Measurements from ENCODE around the gene BCL6B.

BCL6B gene

GRCh38 chr17:7026471-7027115 is 3.7 kb downstream of the BCL6B start:
- no peak for DNase-seq (ENCODE audit: extremely low read depth in 1 of 2, low read depth in 1 of 2)

DNA sequence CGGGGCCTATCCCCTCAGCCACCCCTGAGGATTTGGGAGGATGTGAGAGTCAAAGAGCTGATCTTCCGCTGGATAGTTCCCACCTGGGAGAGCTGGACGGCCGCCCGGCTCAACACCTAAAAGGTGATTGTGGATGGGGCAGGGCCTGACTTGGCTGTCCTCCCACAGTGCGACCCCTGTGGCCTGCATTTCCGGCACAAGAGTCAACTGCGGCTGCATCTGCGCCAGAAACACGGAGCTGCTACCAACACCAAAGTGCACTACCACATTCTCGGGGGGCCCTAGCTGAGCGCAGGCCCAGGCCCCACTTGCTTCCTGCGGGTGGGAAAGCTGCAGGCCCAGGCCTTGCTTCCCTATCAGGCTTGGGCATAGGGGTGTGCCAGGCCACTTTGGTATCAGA is 4.5 kb downstream of the BCL6B start:
- DNase-seq (ENCODE audit: extremely low read depth in 1 of 2, low read depth in 1 of 2), result no peak

DNA sequence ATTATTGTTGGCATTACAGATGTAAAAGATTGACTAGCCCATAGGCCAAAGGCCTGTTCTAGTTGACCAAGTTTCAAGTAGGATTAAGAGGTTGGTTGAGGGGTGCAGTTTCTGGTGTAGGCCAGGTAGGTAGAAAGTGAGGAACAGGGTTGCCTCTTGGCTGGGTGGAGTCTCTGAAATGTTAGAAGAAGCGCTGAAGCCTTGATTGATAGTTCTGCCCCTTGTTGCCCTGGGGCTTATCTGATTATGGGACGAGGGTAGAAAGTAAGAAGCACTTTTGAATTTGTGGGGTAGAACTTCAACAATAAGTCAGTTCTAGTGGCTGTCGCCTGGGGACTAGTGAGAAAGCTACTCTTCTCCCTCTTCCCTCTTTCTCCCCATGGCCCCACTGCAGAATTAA is 6.2 kb downstream of the BCL6B start:
- no peak for DNase-seq (ENCODE audit: extremely low read depth in 1 of 2, low read depth in 1 of 2)

DNA sequence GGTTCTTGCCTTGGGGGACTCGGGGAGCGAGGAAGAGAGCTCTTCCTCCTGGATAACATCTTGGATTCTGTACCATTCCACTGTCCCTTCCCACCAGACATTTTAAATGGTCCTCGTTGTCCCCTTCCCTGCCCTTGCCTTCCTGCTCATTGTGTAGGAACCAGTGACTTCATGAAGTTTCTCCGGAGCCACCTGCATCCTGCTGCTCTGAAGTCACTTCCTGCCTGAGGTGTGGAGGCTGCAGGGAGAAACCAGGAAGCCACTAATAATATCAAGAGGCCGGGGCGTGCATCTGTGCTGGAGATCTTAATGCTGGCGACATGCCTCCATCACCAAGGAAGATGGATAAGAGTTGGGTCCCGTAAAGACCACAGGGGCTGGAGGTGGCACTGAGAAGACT is 6.8 kb downstream of the BCL6B start:
- no peak for DNase-seq (ENCODE audit: extremely low read depth in 1 of 2, low read depth in 1 of 2)

GRCh38 chr17:7034955-7035590 is 12.2 kb downstream of the BCL6B start:
- DNase-seq (ENCODE audit: extremely low read depth in 1 of 2, low read depth in 1 of 2), result no peak

DNA sequence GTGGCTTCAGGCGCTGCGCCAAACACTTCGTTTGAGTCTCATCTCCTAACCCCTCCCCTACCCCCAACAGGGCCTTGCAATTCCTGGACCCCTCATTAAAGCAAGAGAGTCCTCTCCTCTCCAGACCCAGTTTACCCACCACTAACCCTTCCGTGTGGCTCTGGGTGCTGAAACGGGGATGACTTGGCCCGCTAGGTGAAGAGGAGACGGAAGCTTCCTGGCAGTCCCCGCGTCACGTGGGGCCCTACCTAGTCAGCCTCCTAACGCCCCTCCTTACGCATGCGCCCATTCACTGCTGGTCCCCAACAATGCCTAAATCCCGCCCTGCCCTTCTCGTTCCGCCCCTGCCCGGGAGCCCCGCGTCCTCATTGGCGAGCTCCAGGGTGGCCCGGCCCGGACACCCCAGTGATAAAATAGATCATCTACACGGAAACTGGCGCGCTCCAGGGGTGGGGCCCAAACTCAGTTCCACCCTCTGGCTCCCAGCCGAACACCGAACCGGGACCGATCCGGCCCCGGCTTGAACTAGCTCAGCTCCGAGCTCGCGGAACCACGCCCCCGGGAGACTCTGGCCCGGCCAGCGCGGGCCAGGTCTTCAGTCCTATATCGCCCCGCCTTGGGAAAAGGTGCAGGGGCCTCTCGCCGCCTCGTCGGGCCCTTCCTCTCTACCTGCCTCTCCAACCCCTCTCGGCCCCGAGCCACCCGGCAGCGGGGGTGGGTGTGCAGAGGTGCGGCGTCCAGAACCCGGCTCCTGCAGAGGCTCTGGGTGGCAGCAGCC is 12.9 kb downstream of the BCL6B start, which contains the start of gene SLC16A13:
SLC16A13 (plus strand) TSS at position 425 of the 778 bp plus-strand sequence. CDS start 368 bp downstream, outside the sequence.
- peak; percentile 97 to 99 for DNase-seq (ENCODE audit: extremely low read depth in 1 of 2, low read depth in 1 of 2)

GRCh38 chr17:7038025-7038862 is 15.4 kb downstream of the BCL6B start:
- no peak for DNase-seq (ENCODE audit: extremely low read depth in 1 of 2, low read depth in 1 of 2)

DNA sequence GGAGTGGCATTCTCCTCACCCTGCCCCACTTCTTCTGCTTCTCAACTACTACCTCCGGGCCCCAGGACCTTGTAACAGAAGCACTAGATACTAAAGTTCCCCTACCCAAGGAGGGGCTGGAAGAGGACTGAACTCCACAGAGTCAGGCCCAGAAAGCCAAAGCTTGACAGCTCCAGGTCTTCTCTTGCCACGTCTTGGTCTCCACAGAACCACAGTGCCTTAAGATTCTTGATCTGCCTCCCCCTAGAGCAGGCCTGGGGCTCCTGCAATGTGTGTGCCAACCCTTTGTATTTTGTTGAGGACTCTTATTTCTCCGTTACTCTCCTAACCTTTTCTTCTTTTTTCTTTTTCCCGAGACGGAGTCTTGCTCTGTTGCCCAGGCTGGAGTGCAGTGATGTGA is 17.0 kb downstream of the BCL6B start:
- no peak for DNase-seq (ENCODE audit: extremely low read depth in 1 of 2, low read depth in 1 of 2)

DNA sequence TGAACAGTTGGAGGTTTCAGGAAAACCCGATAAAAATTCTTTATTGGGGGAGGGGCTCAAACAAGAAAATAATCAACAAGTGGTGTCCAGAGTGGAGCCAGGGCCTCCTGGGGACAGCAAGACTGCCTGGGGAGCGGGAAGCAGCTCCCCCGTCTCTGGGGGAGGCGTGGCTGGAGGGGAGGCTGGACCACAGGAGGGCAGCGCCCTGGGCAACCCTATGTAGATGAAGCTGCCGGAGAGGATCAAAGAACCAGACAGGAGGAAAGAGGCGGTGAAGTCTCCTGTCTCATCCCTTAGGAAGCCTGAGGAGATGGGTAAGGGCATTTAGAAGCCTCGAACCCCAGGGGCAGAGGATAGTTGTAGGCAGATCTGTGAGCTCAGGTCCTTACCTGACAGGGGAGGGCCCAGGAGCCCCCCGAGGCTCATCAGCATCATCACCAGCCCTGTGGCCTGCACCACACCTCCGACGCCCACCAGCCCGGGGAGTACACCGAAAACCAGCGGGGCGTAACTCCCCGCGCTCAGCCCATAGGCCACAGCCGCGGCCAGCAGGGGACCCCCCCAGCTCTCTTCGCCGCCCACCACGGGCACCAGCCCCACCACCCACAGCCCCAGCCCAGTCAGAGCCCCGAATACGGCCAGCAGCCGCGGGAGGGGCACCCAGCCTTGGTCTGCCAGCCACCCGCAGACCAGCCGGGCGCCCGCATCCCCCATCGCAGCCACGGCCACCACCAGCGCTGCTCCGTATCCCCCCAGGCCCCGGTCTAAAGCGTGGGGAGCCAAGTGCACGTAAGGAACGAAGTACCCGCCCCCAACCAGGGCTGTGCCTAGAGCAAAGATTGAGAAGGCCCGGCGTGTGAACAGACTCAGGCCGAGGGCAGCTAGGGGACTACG is 19.0 kb downstream of the BCL6B start:
- DNase-seq (ENCODE audit: extremely low read depth in 1 of 2, low read depth in 1 of 2), result no peak

DNA sequence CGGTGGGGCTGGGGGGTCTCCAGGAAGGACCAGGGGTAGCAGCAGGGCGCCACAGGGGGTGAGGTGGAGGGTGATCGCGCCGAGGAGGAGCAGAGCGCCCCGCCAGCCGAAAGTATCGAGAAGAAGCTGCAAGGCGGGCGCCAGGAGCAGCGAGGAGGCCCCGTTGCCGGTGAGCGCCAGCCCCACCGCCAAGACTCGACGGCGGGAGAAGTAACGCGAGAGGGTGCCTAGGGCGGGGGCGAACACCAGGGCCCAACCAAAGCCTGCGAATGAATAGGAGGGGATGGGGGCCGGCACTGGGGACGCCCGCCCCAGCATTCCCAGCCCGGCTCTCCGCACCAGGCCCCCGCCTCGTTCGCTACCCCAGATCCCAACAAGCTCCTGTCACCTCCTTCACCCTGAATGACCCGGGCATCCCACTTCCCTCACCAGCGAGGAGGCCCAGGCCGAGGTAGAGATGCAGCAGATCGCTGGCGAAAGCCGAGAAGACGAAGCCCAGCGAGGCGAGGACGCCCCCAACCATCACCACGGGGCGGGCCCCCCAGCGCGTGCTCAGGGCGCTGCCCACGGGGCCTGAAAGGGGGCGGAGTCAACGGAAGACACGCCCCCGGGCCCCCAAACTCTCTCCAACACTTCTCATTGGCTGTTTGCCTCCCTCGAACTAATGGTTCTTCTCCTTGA is 19.8 kb downstream of the BCL6B start:
- DNase-seq (ENCODE audit: extremely low read depth in 1 of 2, low read depth in 1 of 2), result no peak

GRCh38 chr17:7043182-7043496 is 20.3 kb downstream of the BCL6B start:
- DNase-seq (ENCODE audit: extremely low read depth in 1 of 2, low read depth in 1 of 2), result no peak

DNA sequence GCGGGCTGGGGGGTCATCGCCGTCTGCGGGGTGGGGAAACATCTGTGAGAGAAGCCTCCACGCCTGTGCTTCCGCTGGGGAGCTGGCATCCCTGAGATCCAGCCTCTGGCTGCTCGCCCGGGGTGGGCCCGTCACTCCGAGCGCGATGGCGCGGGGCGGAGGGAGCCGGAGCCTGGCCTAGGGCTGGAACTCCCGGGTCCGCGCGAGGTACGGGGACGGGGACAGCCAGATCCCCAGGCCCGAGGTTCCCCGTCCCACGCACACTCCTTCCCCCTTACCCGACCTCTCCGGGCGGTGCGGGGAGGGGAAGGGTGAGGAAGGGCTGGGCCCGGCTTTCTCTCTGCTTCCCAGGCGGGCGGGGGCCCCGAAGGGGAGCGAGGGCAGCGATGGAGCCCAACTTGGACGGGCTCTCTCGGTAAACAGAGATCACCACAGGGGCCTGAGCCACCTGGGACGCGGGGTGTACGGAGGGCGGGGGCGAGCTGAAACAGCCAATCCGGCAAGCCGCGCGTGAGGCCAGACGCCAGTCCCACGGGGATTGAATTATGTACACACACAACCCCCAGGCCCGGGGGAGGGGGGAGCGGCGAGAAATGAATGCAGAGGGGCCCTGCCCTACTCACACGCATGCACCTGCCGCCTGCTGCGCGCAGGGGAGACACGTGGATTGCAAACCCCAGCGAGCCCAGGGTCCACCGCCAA is 20.8 kb downstream of the BCL6B start, which contains the start of gene SLC16A11:
SLC16A11 (minus strand) TSS at position 596 of the 702 bp plus-strand sequence; CDS start at position 17, 579 bp downstream.
- DNase-seq (ENCODE audit: extremely low read depth in 1 of 2, low read depth in 1 of 2), result no peak

- DNase-seq (ENCODE audit: extremely low read depth in 1 of 2, low read depth in 1 of 2), result no peak
Measured at GRCh38 chr17:7045492-7046126, 22.8 kb downstream of the BCL6B start.

GRCh38 chr17:7046127-7046724 is 23.4 kb downstream of the BCL6B start:
- no peak for DNase-seq (ENCODE audit: extremely low read depth in 1 of 2, low read depth in 1 of 2)

GRCh38 chr17:7046725-7047397 is 24.0 kb downstream of the BCL6B start:
- peak in 1 of 2 donors; percentile 72 for DNase-seq (ENCODE audit: extremely low read depth in 1 of 2, low read depth in 1 of 2)

GRCh38 chr17:7047566-7047965 is 24.7 kb downstream of the BCL6B start:
- DNase-seq (ENCODE audit: extremely low read depth in 1 of 2, low read depth in 1 of 2), result no peak

GRCh38 chr17:7048968-7049367 is 26.1 kb downstream of the BCL6B start:
- no peak for DNase-seq (ENCODE audit: extremely low read depth in 1 of 2, low read depth in 1 of 2)

All from stimulated activated CD8-positive, alpha-beta memory T cell treated with anti-CD3 and anti-CD28 coated beads, Interleukin-7, amount 100 ng/mL, for 48 hours (primary cell).